Uterus (tissue), 2 donors: ENCODE measurements around the gene SPI1.

ENCODE experiments used
- CTCF ChIP-seq, 4 experiments: fragments of 200-600 bp in 2 of 4; fragments of 450-650 bp in 2 of 4; sonication (generic) in 2 of 4; IDR thresholded peaks; one replicate each; pipeline ENCODE4 v1.5.1; 2016 to 2019; ENCODE audit warnings: antibody characterized with exemption in 4 of 4, mild to moderate bottlenecking in 2 of 4, moderate library complexity in 1 of 4
- POLR2A ChIP-seq, 2 donors: fragments of 450-650 bp; IDR thresholded peaks; one replicate each; pipeline ENCODE4 v1.6.1; 2016; ENCODE audit warnings: antibody characterized with exemption in 2 of 2, mild to moderate bottlenecking in 1 of 2, moderate library complexity in 1 of 2

GRCh38 chr11:47332303-47332711 lies 46.0 kb downstream of the SPI1 start:
- no peak for TF ChIP-seq CTCF (IDR thresholded peaks at IDR 0.05)
- TF ChIP-seq POLR2A (IDR thresholded peaks at IDR 0.05) = no peak
